ENCODE measurements around the gene ANKRD40. TPM values are rescaled to one million over a fixed set of nuclear protein-coding genes. Genes with fewer than 3 reads are reported as not detected.

ANKRD40 gene
- total and polyA plus RNA-seq, 9 of the 15 experiments (the other 6 are each of a cell fraction or from before 2014, with no cell fraction given): 9.0 to 28.9 (median 27.7) TPM

DNA sequence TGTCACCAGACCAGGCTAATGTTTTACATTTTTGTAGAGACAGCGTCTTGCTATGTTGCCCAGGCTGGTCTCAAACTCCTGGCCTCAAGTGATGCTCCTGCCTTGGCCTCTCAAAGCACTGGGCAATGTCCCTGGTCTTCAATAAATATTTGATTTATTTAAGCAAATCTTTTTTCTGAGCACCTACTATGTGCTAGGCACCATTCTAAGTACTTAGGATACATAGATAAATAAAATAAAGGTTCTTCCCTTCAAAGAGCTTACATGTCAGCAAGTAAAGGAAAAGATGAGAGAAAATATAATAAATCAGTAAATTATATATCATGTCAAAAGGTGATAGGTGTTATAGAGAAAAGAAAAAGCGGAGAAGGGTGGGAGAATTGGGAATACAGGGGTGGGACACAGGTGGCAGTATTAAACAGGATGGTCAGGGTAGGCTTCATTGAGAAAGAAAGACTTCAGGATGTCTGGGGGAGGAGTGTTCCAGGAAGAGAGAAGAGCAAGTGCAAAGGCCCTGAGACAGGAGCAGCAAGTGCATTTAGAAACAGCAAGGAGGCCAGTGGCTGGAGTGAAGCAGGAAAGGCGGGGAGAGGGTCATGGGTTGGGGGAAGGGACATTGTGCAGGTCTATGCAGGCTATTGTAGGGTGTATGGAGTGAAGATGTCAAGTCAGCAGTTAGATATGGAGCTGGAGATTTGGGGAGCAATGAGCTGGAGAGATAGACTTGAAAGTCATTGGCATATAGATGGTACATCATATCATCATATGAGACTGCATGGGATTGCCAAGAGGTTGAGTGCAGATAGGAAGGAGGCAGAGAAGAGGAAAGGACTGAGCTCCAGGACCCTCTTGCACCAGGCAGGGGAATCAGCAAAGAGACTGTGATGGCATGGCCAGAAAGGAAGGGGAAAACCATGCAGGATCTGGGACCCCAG, 61.7 kb downstream of the ANKRD40 start:
- no TSS peak for BruUV-seq (replicated peaks)
- H3K4me1 ChIP-seq (replicated peaks in 1 of 2; ENCODE audit: control insufficient read depth in 2 of 2, insufficient read depth in 2 of 2, low read length in 2 of 2): peaks cover 4 to 10% of the 10 kb centered on the region in 2 experiments
- POLR2A ChIA-PET: interaction anchor here (1.0 to 1.1 kb wide), 2 partner anchors 12 to 15 kb away, joined by 4 to 6 read pairs; no protein-coding TSS in a partner anchor

More for the DNA sequence above, 61.7 kb downstream of the ANKRD40 start:
- no peak overlapping the region for H3K4me2 ChIP-seq (ENCODE audit: insufficient read depth, low read length)
- no peaks in the 10 kb centered on the region for H3K36me3 ChIP-seq (ENCODE audit: control insufficient read depth, insufficient read depth, low read length)
- intact Hi-C loops (cut with micrococcal nuclease): no loop called here
- in situ Hi-C loops (cut with MboI): no loop called here
- no peaks in the 10 kb centered on the region for H3K79me2 ChIP-seq (ENCODE audit: control insufficient read depth, insufficient read depth, low read length)
- no peaks in the 10 kb centered on the region for H3K9me1 ChIP-seq (ENCODE audit: control insufficient read depth, insufficient read depth, low read length)
- H3K9me3 ChIP-seq (replicated peaks; ENCODE audit: control insufficient read depth, insufficient read depth, low read depth, low read length): no peaks in the 10 kb centered on the region
- H2AFZ ChIP-seq (ENCODE audit: low read depth, low read length): no peak overlapping the region
- FAIRE-seq: no peak
- H4K20me1 ChIP-seq (replicated peaks; ENCODE audit: control insufficient read depth, insufficient read depth, low read length): no peaks in the 10 kb centered on the region
- H3K27me3 ChIP-seq (ENCODE audit: control insufficient read depth in 2 of 2, insufficient read depth in 2 of 2, low read length in 2 of 2): no peaks in the 10 kb centered on the region
- peak; percentile 43; the same call in 1 of the 2 replicates for TF ChIP-seq MAFK (IDR thresholded peaks at IDR 0.05; ENCODE audit: low read length)
- no peak for TF ChIP-seq TCF7 (IDR thresholded peaks at IDR 0.05; ENCODE audit: borderline replicate concordance)
- TF ChIP-seq C11orf30 (IDR thresholded peaks at IDR 0.05; ENCODE audit: low read depth): peak; percentile 79
- TF ChIP-seq PTTG1 (tag; IDR thresholded peaks at IDR 0.05; ENCODE audit: low read depth): no peak
- TF ChIP-seq CREBBP (IDR thresholded peaks at IDR 0.05; ENCODE audit: low read depth, low read length): no peak
- TF ChIP-seq DIDO1 (tag; IDR thresholded peaks at IDR 0.05; ENCODE audit: low read depth): no peak
- TF ChIP-seq BCOR (IDR thresholded peaks at IDR 0.05): 0 out of 2 replicates have a peak, but pooled peaks have one; percentile 11
- TF ChIP-seq, protein P1, sequence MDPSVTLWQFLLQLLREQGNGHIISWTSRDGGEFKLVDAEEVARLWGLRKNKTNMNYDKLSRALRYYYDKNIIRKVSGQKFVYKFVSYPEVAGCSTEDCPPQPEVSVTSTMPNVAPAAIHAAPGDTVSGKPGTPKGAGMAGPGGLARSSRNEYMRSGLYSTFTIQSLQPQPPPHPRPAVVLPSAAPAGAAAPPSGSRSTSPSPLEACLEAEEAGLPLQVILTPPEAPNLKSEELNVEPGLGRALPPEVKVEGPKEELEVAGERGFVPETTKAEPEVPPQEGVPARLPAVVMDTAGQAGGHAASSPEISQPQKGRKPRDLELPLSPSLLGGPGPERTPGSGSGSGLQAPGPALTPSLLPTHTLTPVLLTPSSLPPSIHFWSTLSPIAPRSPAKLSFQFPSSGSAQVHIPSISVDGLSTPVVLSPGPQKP (CRISPR knock-in tag; IDR thresholded peaks at IDR 0.05): no peak
- no peak for TF ChIP-seq SMAD2 (IDR thresholded peaks at IDR 0.05; ENCODE audit: low read depth, low read length)
- TF ChIP-seq SP2 (IDR thresholded peaks at IDR 0.05; ENCODE audit: extremely low read depth, low read depth, low read length, poor library complexity, severe bottlenecking): no peak
- TF ChIP-seq, protein P2, sequence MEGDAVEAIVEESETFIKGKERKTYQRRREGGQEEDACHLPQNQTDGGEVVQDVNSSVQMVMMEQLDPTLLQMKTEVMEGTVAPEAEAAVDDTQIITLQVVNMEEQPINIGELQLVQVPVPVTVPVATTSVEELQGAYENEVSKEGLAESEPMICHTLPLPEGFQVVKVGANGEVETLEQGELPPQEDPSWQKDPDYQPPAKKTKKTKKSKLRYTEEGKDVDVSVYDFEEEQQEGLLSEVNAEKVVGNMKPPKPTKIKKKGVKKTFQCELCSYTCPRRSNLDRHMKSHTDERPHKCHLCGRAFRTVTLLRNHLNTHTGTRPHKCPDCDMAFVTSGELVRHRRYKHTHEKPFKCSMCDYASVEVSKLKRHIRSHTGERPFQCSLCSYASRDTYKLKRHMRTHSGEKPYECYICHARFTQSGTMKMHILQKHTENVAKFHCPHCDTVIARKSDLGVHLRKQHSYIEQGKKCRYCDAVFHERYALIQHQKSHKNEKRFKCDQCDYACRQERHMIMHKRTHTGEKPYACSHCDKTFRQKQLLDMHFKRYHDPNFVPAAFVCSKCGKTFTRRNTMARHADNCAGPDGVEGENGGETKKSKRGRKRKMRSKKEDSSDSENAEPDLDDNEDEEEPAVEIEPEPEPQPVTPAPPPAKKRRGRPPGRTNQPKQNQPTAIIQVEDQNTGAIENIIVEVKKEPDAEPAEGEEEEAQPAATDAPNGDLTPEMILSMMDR (IDR thresholded peaks at IDR 0.05 in 2 of 3, conservative IDR thresholded peaks at IDR 0.05 in 1 of 3; ENCODE audit: insufficient read depth in 2 of 3, low read depth in 1 of 3, low read length in 3 of 3): no peak
- peak; percentile 91 for TF ChIP-seq ZNF316 (IDR thresholded peaks at IDR 0.05)
- TF ChIP-seq RHOXF2B (CRISPR knock-in tag; conservative IDR thresholded peaks at IDR 0.05): no peak
- no peak for TF ChIP-seq NUFIP1 (IDR thresholded peaks at IDR 0.05; ENCODE audit: partially characterized antibody)
- TF ChIP-seq MAFG (tag; conservative IDR thresholded peaks at IDR 0.05): peak; percentile 71
- TF ChIP-seq MAFF (IDR thresholded peaks at IDR 0.05; ENCODE audit: low read length): peak; percentile 37; the same call in 1 of the 2 replicates
- ATAC-seq: no peak
- H3K27ac ChIP-seq (ENCODE audit: extremely low read depth, low read depth, low read length): no peak overlapping the region
- DNase-seq (ENCODE audit: extremely low read depth in 1 of 4, low spot score in 3 of 4): no peak
- WGBS (ENCODE audit: insufficient coverage, low coverage, missing lambda C conversion rate): 20% methylated on average over 3 of the region's 3 CpGs
- CTCF ChIA-PET (ENCODE audit: low intra/inter-chr PET ratio): no interaction called here
- no peak overlapping the region for H3K9ac ChIP-seq (ENCODE audit: insufficient read depth in 1 of 2, low read depth in 2 of 2, low read length in 2 of 2)
- no peak overlapping the region for H3K4me3 ChIP-seq
